SU-DHL-6 (cell line): Measurements from ENCODE around the gene LMOD2.

ENCODE experiments used
- EZH2phosphoT487 ChIP-seq: fragments of 200-600 bp; sonication (generic), shearing (Covaris generic); conservative IDR thresholded peaks from 2 replicates; pipeline ENCODE4 v1.6.1; 2018; ENCODE audit warnings: mild to moderate bottlenecking, antibody characterized with exemption, low read length, moderate library complexity, mixed read lengths
- TF ChIP-seq, protein P1 (sequence below): fragments of 200-600 bp; sonication (generic); IDR thresholded peaks from one replicate; pipeline ENCODE4 v1.5.1; 2017; ENCODE audit warnings: antibody characterized with exemption, mild to moderate bottlenecking, low read length, moderate library complexity; ENCODE audit not compliant: insufficient read depth, poor library complexity, severe bottlenecking

DNA sequence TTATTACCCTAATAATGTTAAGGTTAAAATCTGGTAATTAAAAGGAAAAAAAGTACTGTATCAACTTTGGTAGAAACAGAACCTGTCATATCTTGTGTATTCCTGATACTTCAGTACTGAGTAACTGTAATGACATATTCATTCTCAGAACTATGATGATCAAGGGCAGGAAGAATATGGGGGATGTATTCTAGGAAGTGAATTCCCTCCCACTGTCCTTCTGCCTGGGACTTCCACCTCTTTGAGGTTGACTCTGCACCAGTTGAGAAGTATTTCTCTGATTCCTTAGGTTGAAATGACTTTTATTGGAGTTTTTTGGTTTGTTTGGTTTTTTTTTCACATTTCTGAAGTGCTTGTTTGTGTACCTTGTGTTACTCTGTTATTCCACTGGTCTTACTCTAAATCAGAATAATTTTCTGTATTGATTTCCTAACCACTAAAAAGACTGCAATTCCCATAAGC, 56.2 kb downstream of the LMOD2 start:
- TF ChIP-seq, protein P1, sequence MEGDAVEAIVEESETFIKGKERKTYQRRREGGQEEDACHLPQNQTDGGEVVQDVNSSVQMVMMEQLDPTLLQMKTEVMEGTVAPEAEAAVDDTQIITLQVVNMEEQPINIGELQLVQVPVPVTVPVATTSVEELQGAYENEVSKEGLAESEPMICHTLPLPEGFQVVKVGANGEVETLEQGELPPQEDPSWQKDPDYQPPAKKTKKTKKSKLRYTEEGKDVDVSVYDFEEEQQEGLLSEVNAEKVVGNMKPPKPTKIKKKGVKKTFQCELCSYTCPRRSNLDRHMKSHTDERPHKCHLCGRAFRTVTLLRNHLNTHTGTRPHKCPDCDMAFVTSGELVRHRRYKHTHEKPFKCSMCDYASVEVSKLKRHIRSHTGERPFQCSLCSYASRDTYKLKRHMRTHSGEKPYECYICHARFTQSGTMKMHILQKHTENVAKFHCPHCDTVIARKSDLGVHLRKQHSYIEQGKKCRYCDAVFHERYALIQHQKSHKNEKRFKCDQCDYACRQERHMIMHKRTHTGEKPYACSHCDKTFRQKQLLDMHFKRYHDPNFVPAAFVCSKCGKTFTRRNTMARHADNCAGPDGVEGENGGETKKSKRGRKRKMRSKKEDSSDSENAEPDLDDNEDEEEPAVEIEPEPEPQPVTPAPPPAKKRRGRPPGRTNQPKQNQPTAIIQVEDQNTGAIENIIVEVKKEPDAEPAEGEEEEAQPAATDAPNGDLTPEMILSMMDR = no peak
- TF ChIP-seq EZH2phosphoT487 = no peak
